A549 (cell line): ENCODE data around the gene EEF1B2. TPM values are rescaled to one million over a fixed set of nuclear protein-coding genes. Genes with fewer than 3 reads are reported as not detected.

Experiments
- ATAC-seq, 2 experiments: fragments of 200-7000 bp in 1 of 2; fragments of >200 bp in 1 of 2; cut with Nextera tagmentation in 1 of 2; cut with Tn5 transposase in 1 of 2; 3 replicates each; pipeline versions ENCODE4 v1.8.0 to v1.9.1; 2018 to 2020; ENCODE audit warnings: mild to moderate bottlenecking in 1 of 2, moderate library complexity in 1 of 2
- CTCF ChIA-PET: fragments of 300-600 bp; sonication (Branson Sonifier 250); formaldehyde crosslinking; extraction: SDS; loops from one replicate; lab custom pipeline; 2021; ENCODE audit warnings: antibody characterized with exemption, inconsistent platforms; lab: Yijun Ruan, JAX
- POLR2A ChIA-PET: fragments of 350-600 bp; formaldehyde crosslinking; extraction: SDS; loops from one replicate; lab custom pipeline; 2021; ENCODE audit warnings: antibody characterized with exemption, inconsistent platforms; lab: Yijun Ruan, JAX
- DNase-seq, 2 experiments: peaks; one replicate each; pipeline versions ENCODE4 v3.0.0 to v3.0.0-alpha.2; 2011 to 2016; ENCODE audit warnings: low read depth in 1 of 2, low spot score in 1 of 2
- FAIRE-seq: peaks from 2 replicates; lab custom pipeline; 2011; peaks lifted over from hg19 to GRCh38; lab: Jason Lieb, UNC
- H3K27ac ChIP-seq, 2 experiments: fragments of >200 bp; sonication (Bioruptor Twin); formaldehyde crosslinking; 3 replicates each; pipeline ENCODE4 v1.5.1; 2016 to 2017
- H3K4me1 ChIP-seq: fragments of >200 bp; sonication (Bioruptor Twin); formaldehyde crosslinking; 3 replicates; pipeline ENCODE4 v1.6.1; 2016
- H3K4me2 ChIP-seq: fragments of >200 bp; sonication (Bioruptor Twin); formaldehyde crosslinking; 3 replicates; pipeline ENCODE4 v1.6.1; 2016
- H3K4me3 ChIP-seq: fragments of >200 bp; sonication (Bioruptor Twin); formaldehyde crosslinking; 3 replicates; pipeline ENCODE4 v1.5.1; 2016
- H3K9me3 ChIP-seq: fragments of >200 bp; sonication (Bioruptor Twin); formaldehyde crosslinking; 3 replicates; pipeline ENCODE4 v1.6.1; 2016
- CEBPB ChIP-seq, 2 experiments: fragments of >200 bp in 1 of 2; sonication (Bioruptor Twin) in 1 of 2; formaldehyde crosslinking in 1 of 2; IDR thresholded peaks; 2 replicates each; pipeline ENCODE4 v1.6.1; 2012 to 2016
- CHD2 ChIP-seq: fragments of 150-350 bp; IDR thresholded peaks from 2 replicates; pipeline ENCODE4 v1.6.1; 2014; ENCODE audit warnings: low read length; ENCODE audit not compliant: partially characterized antibody
- EHMT2 ChIP-seq: fragments of 200-600 bp; sonication (generic); IDR thresholded peaks from 2 replicates; pipeline ENCODE4 v1.6.1; 2016; ENCODE audit warnings: antibody characterized with exemption, low read depth, mild to moderate bottlenecking, moderate library complexity
- FOSL2 ChIP-seq, 2 experiments: fragments of 450-650 bp in 1 of 2; fragments of >200 bp in 1 of 2; sonication (Bioruptor Twin) in 1 of 2; formaldehyde crosslinking; IDR thresholded peaks; 2 replicates each; pipeline versions ENCODE4 v1.5.0 to v1.6.1; 2016 to 2020; ENCODE audit warnings: mild to moderate bottlenecking in 1 of 2, moderate library complexity in 1 of 2
- FOXS1 ChIP-seq: fragments of 250-450 bp; sonication (Bioruptor Pico); IDR thresholded peaks from 2 replicates; pipeline ENCODE4 v1.5.0; 2020; ENCODE audit warnings: mild to moderate bottlenecking, moderate library complexity
- HES2 ChIP-seq: fragments of >200 bp; sonication (Bioruptor Twin); formaldehyde crosslinking; IDR thresholded peaks from 2 replicates; pipeline ENCODE4 v1.6.1; 2016
- HEYL ChIP-seq: fragments of 250-450 bp; sonication (Bioruptor Pico); IDR thresholded peaks from 2 replicates; pipeline ENCODE4 v1.8.0; 2021; ENCODE audit warnings: mild to moderate bottlenecking, moderate library complexity
- HOXA7 ChIP-seq: fragments of 250-450 bp; sonication (Bioruptor Pico); IDR thresholded peaks from 2 replicates; pipeline ENCODE4 v1.5.0; 2020; ENCODE audit warnings: mild to moderate bottlenecking, moderate library complexity
- KDM5A ChIP-seq: fragments of 200-600 bp; sonication (generic); IDR thresholded peaks from 2 replicates; pipeline ENCODE4 v1.6.1; 2016; ENCODE audit warnings: antibody characterized with exemption, mild to moderate bottlenecking
- RARB ChIP-seq: fragments of 250-450 bp; sonication (Bioruptor Pico); IDR thresholded peaks from 2 replicates; pipeline ENCODE4 v1.8.0; 2021; ENCODE audit warnings: mild to moderate bottlenecking, moderate library complexity
- ZSCAN20 ChIP-seq: fragments of 250-450 bp; sonication (Bioruptor Pico); IDR thresholded peaks from 2 replicates; pipeline ENCODE4 v1.8.0; 2022; ENCODE audit warnings: mild to moderate bottlenecking, moderate library complexity
- WGBS: methylation state at CpG from one replicate; pipeline ENCODE4 v1.1.6; 2017; ENCODE audit errors: missing lambda C conversion rate; 5-methylcytosine and 5-hydroxymethylcytosine counted together
- polyA plus RNA-seq, 4 experiments: library from polyadenylated mRNA; depleted of rRNA in 3 of 4; stranded (reverse); fragments of >200 nt; fragmentation: RNase III in 1 of 4; extraction: RNeasy Plus Mini Kit Qiagen cat#74134 plus additional on column Dnase treatment in 1 of 4; gene quantifications; 2 replicates in 3 of 4; 3 replicates in 1 of 4; pipeline ENCODE4 v1.2.3, GENCODE V29; 2011 to 2017
- small RNA-seq, 6 experiments: library from RNA; depleted of rRNA; stranded (forward); fragments of <200 nt; gene quantifications; one replicate each; pipeline ENCODE3, GENCODE V24; 2012
- TF ChIP-seq, protein P1 (sequence below): fragments of 200-600 bp; sonication (generic); IDR thresholded peaks from 2 replicates; pipeline ENCODE4 v1.6.1; 2016; ENCODE audit warnings: antibody characterized with exemption, mild to moderate bottlenecking, moderate library complexity
- TF ChIP-seq, protein P2 (sequence below): fragments of 150-350 bp; IDR thresholded peaks from 2 replicates; pipeline ENCODE4 v1.6.1; 2014; ENCODE audit warnings: low read depth, mild to moderate bottlenecking, low read length

Gene EEF1B2
- polyA plus RNA-seq, 2 of the 4 experiments (the other 2 are of a cell fraction), result 1,005 to 1,363 TPM

- ATAC-seq (no peak), FAIRE-seq (no peak), DNase-seq (no peak)
- TF ChIP-seq, protein P1, sequence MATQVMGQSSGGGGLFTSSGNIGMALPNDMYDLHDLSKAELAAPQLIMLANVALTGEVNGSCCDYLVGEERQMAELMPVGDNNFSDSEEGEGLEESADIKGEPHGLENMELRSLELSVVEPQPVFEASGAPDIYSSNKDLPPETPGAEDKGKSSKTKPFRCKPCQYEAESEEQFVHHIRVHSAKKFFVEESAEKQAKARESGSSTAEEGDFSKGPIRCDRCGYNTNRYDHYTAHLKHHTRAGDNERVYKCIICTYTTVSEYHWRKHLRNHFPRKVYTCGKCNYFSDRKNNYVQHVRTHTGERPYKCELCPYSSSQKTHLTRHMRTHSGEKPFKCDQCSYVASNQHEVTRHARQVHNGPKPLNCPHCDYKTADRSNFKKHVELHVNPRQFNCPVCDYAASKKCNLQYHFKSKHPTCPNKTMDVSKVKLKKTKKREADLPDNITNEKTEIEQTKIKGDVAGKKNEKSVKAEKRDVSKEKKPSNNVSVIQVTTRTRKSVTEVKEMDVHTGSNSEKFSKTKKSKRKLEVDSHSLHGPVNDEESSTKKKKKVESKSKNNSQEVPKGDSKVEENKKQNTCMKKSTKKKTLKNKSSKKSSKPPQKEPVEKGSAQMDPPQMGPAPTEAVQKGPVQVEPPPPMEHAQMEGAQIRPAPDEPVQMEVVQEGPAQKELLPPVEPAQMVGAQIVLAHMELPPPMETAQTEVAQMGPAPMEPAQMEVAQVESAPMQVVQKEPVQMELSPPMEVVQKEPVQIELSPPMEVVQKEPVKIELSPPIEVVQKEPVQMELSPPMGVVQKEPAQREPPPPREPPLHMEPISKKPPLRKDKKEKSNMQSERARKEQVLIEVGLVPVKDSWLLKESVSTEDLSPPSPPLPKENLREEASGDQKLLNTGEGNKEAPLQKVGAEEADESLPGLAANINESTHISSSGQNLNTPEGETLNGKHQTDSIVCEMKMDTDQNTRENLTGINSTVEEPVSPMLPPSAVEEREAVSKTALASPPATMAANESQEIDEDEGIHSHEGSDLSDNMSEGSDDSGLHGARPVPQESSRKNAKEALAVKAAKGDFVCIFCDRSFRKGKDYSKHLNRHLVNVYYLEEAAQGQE, result no peak
- no peak for TF ChIP-seq CHD2
- TF ChIP-seq KDM5A, result no peak
- TF ChIP-seq EHMT2, result no peak
- no peak for TF ChIP-seq HES2
- no peak for TF ChIP-seq HOXA7 (CRISPR knock-in tag)
- no peak for TF ChIP-seq FOXS1 (CRISPR knock-in tag)
- no peak for TF ChIP-seq HEYL
- TF ChIP-seq FOSL2 (IDR thresholded peaks at IDR 0.05), result no peak
- no peak for TF ChIP-seq FOSL2 (CRISPR knock-in tag; IDR thresholded peaks at IDR 0.05)
- TF ChIP-seq RARB, result no peak
- no peak for TF ChIP-seq ZSCAN20
- CTCF ChIA-PET, result no interaction called here
- WGBS, result 73% methylated on average over 7 of the region's 7 CpGs
- Histone ChIP-seq H3K4me2 (no peak overlapping the region), H3K27ac (no peak overlapping the region), H3K9me3 (no peaks in the 10 kb centered on the region), H3K4me3 (no peak overlapping the region), H3K4me1 (peaks cover 15% of the 10 kb centered on the region; the same call in 2 of the 3 replicates)
- POLR2A ChIA-PET, result no interaction called here
Measured at GRCh38 chr2:206208900-206209299, 49.2 kb downstream of the EEF1B2 start.

GRCh38 chr2:206211657-206212255 lies 52.1 kb downstream of the EEF1B2 start:
- Histone ChIP-seq H3K4me3 (no peak overlapping the region), H3K9me3 (no peaks in the 10 kb centered on the region), H3K4me1 (peaks cover 15% of the 10 kb centered on the region; the same call in 2 of the 3 replicates), H3K27ac (peak overlapping the region in 1 of 2 experiments; percentile 9; a peak in 1 of 6 replicates), H3K4me2 (peak overlapping the region; percentile 46; the same call in 2 of the 3 replicates)
- FAIRE-seq (no peak), ATAC-seq (peak; percentile 68 to 72; a peak in 5 of 6 replicates), DNase-seq (peak in 1 of 2 experiments; percentile 30)
- POLR2A ChIA-PET, result no interaction called here
- WGBS, result 47% methylated on average over 2 of the region's 2 CpGs
- TF ChIP-seq, protein P2, sequence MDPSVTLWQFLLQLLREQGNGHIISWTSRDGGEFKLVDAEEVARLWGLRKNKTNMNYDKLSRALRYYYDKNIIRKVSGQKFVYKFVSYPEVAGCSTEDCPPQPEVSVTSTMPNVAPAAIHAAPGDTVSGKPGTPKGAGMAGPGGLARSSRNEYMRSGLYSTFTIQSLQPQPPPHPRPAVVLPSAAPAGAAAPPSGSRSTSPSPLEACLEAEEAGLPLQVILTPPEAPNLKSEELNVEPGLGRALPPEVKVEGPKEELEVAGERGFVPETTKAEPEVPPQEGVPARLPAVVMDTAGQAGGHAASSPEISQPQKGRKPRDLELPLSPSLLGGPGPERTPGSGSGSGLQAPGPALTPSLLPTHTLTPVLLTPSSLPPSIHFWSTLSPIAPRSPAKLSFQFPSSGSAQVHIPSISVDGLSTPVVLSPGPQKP, result no peak
- 0 out of 4 replicates have a peak, but pooled peaks of 1 of the 2 experiments have one; percentile 9 for TF ChIP-seq CEBPB (IDR thresholded peaks at IDR 0.05)
- CTCF ChIA-PET, result no interaction called here

Small RNA genes lying within 50 kb of the gene (small RNA-seq; reads per million reads assigned to genes)
- gene RF00134, result 0 reads per million in 6 experiments
- gene RF02271, result 0 reads per million in 6 experiments
- 0 reads per million in 6 experiments for gene SNORA41
- gene SNORD51, result 0 to 0.26 (median 0) reads per million in 6 experiments

Other genes with a start within 250 kb of the EEF1B2 start
- 5.0 and 5.7 TPM in 2 replicates for gene INO80D, start 73.7 kb upstream of the EEF1B2 start, polyA plus RNA-seq (2011; rRNA removed)
- 1.3 to 1.8 TPM (median 1.4 TPM) in 3 replicates for gene INO80D, start 73.7 kb upstream of the EEF1B2 start, polyA plus RNA-seq (2017; fragmentation: RNase III; extraction: RNeasy Plus Mini Kit Qiagen cat#74134 plus additional on column Dnase treatment)
- 126 and 134 TPM in 2 replicates for gene NDUFS1, start 451 bp upstream of the EEF1B2 start, polyA plus RNA-seq (2011; rRNA removed)
- gene NDUFS1, start 451 bp upstream of the EEF1B2 start, polyA plus RNA-seq (2017; fragmentation: RNase III; extraction: RNeasy Plus Mini Kit Qiagen cat#74134 plus additional on column Dnase treatment), result 78.7 to 86.7 TPM (median 82.7 TPM) in 3 replicates
- 5.8 and 8.4 TPM in 2 replicates for gene ZDBF2, start 114.8 kb downstream of the EEF1B2 start, polyA plus RNA-seq (2011; rRNA removed)
- 1.3 to 1.7 TPM (median 1.5 TPM) in 3 replicates for gene ZDBF2, start 114.8 kb downstream of the EEF1B2 start, polyA plus RNA-seq (2017; fragmentation: RNase III; extraction: RNeasy Plus Mini Kit Qiagen cat#74134 plus additional on column Dnase treatment)